Effector CD8-positive, alpha-beta T cell (primary cell): Measurements from ENCODE around the gene KRT33A.

Source experiments
- DNase-seq: peaks from one replicate; lab custom pipeline; 2025; lab: John Stamatoyannopoulos, UW

KRT33A gene

GRCh38 chr17:41301916-41302901 lies 48.4 kb downstream of the KRT33A start, which contains the start of gene KRTAP29-1:
TSS of gene KRTAP29-1 (minus strand) at chr17:41302851. CDS start at chr17:41302851, 0 bp downstream.
- no peak for DNase-seq

DNA sequence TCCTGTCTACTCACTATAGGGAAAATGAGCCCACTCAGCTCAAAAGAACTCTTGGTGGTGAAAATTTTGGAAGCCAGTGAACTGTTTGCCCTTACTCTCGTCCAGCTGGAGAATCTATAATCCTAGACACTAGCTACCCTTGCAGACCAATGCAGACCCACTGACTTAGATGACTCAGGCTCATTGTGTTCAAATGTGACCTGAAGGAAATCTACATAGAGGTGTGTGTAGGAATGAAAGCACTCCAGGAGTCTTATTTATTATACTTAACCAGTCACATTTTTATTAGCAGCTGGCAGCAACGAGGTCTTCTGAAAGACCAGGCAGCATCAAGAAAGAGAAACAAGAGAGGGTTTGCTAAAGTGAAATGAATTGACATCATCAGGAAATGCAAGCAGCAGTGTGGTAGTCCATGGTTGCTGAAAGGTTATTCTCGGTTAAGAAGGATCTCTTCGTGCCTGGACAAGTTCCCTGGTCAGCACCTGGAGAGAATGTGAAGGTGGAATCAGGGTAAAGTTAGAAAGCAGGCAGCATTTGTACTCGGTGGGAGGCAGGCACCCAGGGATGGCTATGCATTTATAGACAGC lies 49.3 kb downstream of the KRT33A start:
- DNase-seq, result no peak

DNA sequence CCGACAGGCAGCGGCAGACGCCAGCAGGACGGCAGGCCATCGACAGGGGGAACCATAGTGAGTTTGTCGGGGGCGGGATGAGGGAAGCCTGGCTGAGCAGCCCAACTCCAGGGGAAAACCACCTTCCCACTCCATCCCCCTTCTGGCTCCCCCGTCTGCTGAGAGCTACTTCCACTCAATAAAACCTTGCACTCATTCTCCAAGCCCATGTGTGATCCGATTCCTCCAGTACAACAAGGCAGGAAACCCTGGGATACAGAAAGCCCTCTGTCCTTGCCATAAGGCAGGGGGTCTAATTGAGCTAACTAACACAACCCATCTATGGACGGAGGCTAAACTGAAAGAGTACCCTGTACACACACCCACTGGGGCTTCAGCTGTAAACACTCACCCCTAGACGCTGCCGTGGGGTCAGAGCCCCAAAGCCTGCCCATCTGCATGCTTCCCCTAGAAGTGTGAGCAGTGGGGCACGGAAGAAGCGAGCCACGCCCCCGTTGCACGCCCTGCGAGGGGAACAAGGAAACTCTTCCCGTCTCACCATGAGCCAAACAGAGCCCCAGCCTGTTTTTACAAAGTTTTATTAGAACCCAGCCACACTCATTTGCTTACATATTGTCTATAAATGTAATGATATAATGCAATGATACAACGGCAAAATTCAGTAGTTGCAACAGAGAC lies 52.0 kb downstream of the KRT33A start:
- no peak for DNase-seq

GRCh38 chr17:41296846-41297245 lies 53.8 kb downstream of the KRT33A start:
- no peak for DNase-seq
